ENCODE data around the gene ABLIM3. TPM values are rescaled to one million over a fixed set of nuclear protein-coding genes. Genes with fewer than 3 reads are reported as not detected.

ABLIM3 gene
- total and polyA plus RNA-seq, 2 of the 8 experiments (the other 6 are each of a cell fraction or from before 2014, with no cell fraction given), result 0.36 to 0.56 TPM

GRCh38 chr5:149200355-149200754, 59.1 kb downstream of the ABLIM3 start (continued):
- TF ChIP-seq E2F6 (IDR thresholded peaks at IDR 0.05) (no peak), GTF2F1 (IDR thresholded peaks at IDR 0.05; ENCODE audit: borderline replicate concordance, low read depth, low read length) (no peak)
